Activated CD4-positive, alpha-beta T cell treated with anti-CD3 and anti-CD28 coated beads, Interleukin-2, amount 50 U/mL, for 24 hours (primary cell): ENCODE data around the gene PIK3C2B.
A peak's percentile ranks its signal among the peaks of the same experiment; 100 is the strongest.
"Not testable (repeated sequence)": the region's sequence is repeated elsewhere in the genome, so short reads cannot be mapped to it uniquely, and the experiment has no call there.

Source experiments
- DNase-seq, 2 donors: peaks; one replicate each; pipeline ENCODE4 v3.0.0-alpha.2; 2020; ENCODE audit warnings: low read depth in 1 of 2, low spot score in 1 of 2

PIK3C2B gene

DNA sequence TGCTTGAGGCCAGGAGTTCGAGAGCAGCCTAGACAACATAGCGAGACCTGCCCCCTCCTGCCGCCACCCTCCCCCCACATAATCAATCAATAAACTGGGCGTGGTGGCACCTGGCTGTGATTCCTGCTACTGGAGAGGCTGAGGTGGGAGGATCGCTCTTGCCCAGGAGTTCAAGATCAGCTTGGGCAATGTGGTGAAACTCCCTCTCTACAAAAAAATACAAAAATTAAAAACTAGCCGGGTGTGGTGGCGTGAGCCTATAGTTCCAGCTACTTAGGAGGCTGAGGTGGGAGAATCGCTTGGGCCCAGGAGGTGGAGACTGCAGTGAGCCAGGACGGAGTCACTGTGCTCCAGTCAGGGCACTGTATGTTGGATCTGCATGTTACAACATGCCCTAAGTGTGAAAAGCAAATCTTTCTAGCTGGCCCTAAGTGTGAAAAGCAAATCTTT, 14.6 kb upstream of the PIK3C2B start:
- DNase-seq: no peak

DNA sequence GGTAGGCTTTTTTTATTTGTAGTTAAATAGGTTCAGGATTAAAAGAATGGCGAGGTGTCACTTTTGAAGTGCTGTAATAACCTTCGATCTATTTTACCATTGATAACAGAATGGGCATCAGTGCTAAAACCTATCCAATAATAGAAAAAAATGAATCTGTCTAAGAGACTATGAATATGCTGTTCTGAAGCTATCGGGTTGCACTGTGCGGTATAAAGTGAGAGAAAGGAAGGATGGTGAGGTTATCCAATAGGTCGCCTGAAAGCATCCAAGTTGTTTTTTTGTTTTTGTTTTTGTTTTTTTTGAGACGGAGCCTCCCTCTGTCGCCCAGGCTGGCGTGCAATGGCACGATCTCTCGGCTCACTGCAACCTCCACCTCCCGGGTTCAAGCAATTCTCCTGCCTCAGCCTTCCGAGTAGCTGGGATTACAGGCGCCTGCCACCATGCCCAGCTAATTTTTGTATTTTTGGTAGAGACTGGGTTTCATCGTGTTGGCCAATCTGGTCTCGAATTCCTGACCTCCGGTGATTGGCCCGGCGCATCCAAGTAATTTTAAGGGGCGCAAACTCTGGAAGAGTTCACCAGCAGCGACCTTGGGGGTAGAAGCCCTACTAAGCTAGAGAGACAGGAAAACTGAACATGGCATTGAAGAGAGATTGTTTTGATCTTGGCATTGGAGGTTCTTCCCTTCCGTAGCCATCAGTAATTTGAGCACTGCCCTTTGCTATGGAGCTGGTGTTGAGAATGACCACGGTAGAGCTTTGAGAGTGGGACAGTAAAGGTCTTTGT, 12.9 kb upstream of the PIK3C2B start:
- DNase-seq: no peak

DNA sequence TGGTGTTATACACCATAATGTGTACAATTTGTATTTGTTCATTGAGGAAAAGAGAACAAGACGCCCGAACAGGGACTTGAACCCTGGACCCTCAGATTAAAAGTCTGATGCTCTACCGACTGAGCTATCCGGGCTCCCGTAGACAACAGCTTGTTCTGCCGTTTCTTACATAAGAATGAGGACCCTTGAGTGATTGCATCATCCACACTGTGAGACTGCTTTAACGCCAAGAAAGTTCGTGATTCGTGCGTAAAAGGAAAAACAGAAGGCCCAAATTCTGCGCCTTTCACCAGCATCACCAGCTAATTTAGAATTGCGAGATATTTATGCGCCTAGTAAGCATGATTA, 12.3 kb upstream of the PIK3C2B start:
- peak; percentile 90 to 96 for DNase-seq

GRCh38 chr1:204506201-204506968, 11.8 kb upstream of the PIK3C2B start:
- DNase-seq: peak; percentile 52 to 83

DNA sequence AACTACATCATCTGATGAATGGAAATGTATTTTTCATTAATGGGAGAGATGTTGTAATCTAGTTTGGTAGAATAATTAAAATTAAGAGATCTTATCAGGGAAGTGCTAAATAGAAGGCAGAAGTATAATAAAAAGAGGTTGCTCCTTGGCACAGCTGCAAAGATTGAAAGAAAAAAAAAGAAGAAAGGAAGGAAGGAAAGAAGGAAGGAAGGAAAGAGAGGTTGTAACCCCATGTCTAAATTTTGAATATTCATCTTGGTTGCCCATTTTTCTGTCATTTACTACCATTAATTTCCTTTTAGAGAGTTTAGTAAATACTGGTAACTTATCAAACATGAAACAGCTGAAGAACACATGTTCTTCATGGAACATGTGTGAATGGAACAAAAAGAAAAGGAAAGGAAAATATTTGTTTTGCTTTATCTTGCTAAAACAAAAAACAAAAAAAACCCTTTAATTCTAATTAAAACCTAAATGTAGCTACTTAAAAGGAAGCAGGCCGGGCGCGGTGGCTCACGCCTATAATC, 11.1 kb upstream of the PIK3C2B start:
- no peak for DNase-seq

GRCh38 chr1:204503913-204504519, 9.4 kb upstream of the PIK3C2B start:
- no peak for DNase-seq

DNA sequence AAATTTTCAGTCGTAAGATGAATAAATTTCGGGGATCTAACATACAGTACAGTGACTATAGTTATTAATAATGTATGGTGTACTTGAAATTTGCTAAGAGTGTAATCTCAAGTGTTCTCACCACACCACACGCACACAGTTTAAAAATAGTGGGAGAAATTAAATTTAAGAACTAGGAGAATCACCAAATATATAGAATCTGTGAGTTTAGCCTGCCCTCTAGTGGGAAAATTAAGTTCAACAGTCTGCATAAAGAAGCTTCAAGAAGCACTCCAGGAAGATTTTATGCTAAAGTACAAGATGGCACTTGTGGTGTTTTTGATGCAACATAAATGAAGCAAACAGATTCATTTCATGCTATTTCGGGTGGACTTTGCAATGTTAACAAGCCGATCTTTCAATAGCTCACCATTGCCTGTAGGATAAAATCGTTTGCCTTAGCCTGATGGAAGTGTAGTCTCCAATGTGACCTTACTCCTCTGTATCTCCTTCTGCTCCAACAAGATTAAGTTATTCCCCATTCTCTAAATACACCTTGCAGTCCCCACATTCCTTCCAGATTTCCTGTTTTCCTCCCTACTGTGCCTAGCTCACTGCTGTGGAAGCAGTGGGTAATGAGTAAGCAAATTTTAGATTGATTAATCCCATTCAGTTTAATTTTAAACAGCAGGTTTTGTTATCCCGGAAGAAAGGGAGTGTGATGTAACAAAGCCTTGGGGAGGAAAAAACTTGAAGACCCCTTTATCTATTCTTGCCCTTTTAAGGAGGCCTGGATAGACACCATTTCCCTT, 8.7 kb upstream of the PIK3C2B start:
- peak in 1 of 2 donors; percentile 59 for DNase-seq

GRCh38 chr1:204502241-204502640, 7.6 kb upstream of the PIK3C2B start:
- DNase-seq: no peak

GRCh38 chr1:204499511-204500468, 5.2 kb upstream of the PIK3C2B start:
- DNase-seq: no peak

DNA sequence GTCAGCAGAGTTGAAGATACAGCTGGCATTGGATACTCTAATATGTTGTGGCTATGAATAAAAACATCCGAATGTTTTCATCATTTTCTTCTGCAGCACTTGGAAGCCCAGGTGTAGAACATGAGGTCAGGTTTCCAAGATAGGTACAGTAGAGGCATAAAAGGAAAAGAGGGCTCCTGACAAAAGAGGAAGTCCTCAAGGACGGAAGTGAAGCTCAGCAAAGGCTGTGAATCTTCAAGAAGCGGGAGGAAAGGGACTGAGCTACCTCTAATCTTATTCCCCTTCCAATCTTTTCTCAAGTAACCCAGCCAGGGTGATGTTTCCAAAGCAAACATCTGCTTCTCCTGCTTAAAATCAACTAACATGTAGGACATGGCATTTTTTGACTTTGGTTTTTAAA, 4.4 kb upstream of the PIK3C2B start:
- no peak for DNase-seq

DNA sequence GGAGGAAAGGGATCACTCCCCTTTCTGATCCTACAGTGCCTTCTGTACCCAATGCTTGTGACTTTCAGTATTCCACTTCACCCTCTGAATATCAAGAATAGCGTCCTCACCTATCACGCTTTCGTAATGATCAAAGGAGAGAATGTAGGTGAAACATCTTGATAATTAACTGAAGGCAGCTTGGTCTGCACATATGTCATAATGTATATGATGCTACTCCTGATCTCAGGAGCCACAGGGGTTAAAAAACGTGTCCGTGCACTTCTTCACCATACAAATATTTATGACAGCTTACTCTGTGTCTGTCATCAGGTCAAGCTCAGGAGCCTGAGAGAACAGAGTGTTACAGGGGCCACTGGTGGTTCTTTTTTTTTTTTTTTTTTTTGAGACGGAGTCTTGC, 1.2 kb upstream of the PIK3C2B start:
- no peak for DNase-seq

DNA sequence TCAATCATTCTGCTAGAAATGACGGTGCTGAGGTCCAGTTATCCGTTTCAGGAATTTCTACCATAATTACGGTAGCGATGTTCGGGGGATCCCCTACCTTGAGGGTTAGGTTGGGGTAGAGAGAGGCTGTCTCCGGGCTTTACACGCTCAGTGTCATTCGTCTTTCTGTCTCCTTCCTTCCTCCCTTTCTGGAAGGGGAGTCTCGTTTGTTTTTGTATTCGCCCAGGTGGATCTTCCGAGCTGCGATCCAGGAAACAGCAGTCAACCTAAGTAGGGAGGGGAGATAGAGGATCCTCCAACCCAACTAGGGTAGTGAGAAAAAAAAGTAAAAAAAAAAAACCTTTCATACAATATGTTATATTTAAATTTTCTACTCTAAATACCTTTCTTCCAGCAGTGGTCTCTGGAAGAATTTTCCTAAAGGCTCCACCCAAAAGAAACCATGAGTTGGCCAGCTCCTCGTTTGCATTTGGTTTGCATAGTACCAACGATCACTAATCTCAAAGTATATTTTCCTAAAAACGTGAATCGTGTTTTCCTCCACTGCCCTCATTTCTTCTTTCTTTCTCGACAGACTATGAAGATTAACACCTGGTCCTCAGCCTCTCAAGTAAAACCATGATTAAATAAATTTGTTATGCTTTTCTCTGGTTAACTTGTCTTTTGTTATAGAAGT, 611 bp upstream of the PIK3C2B start:
- DNase-seq: peak in 1 of 2 donors; percentile 30

GRCh38 chr1:204493984-204494280, 673 bp downstream of the PIK3C2B start:
- DNase-seq: no peak

DNA sequence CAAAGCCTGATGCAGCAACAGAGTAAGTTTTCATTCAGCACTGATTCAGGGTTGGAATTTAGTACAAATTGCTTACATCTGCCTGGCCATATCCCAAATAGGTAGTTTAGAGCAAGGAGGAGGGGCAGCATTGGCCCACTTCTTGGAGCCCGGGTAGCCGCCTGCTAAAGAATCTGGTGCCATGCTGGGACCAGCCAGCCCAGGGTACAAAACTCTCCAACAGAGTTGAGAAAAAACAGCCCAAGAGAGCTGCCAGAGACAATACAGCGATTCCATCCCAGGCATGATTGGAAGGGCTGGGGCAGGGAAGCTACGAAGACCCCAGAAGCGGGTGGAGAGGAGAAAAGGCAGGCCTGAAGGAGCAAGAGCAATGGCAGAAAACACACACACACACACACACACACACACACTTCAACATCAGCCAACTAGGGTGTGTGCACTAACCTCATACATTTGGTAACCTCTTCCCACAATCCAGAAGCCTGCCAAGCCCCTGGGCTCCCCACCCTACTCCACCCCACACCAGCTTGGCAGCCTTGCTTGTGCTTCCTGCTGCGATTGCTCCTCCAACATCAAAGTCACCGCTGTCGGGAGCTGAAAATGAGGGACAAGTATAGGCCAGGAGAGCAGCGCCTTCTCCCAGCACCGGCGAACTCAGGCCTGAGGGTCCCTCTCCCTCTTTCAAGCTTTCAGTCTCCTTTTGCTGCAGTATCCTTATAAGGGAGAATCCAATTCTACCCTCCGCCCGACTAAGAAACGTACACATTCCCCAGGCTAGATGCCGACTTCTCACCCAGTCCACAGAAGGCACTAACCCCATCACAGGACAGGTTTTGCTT, 1.2 kb downstream of the PIK3C2B start:
- DNase-seq: no peak

DNA sequence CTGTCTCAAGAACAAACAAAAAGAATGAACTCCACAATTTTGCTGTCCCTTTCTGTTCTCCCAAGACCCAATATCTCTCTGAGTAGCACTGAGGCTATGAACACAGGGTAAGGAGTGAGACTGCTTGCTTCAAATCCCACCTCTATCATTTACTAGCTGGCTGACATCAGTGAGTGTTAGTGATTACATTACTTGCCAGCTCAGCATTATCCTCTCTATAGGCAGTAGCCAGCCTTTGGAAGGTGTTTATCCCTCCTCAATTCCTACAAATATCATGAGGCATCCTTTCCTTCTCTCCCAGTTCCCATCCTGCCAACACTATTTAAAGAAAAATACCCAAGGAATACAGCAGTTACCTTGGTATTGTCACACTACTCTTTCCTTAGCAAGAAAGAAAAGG, 3.0 kb downstream of the PIK3C2B start:
- DNase-seq: no peak

- DNase-seq: no peak
These were observed 7.4 kb downstream of the PIK3C2B start for GRCh38 chr1:204487256-204487615.

DNA sequence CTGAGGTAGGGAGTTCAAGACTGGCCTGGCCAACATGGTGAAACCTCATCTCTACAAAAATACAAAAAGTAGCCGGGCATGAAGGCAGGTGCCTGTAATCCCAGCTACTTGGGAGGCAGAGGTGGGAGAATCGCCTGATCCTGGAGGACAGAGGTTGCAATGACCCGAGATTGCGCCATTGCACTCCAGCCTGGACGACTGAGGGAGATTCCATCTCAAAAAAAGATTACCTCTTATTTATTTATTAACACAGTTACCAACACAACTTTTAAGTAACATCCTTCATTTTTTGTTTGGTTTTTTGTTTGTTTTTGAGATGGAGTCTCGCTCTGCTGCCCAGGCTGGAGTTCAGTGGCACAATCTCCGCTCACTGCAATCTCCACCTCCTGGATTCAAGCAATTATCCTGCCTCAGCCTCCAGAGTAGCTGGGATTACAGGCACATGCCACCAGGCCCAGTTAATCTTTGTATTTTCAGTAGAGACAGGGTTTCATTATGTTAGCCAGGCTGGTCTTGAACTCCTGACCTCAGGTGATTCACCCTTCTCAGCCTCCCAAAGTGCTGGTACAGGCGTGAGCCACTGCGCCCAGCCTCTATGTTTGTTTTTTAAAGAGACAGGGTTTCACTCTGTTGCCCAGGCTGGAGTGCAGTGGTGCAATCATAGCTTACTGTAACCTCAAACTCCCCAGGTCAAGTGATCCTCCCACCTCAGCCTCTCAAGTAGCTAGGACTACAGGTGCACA, 7.9 kb downstream of the PIK3C2B start:
- not testable (repeated sequence) for DNase-seq

DNA sequence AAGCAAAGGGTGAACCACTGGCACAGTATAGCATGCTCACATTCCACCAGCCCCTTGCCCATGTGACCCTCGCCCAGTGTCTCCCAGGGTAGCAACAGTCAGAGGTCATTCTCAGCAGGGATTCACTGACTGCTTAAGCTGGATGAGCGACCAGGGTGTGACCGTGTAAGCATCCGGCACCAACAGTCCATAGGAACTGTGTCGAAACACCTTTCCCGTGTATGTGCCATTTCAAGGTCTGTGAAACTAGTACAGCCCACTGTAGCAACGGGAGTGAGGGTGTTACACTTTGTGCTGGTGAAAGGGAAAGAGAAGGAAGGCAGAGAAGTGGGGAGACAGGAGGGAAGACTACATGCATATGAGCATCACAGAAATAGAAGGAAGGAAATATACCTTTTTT, 10.8 kb downstream of the PIK3C2B start:
- no peak for DNase-seq
